NCI-H187 (cell line): Measurements from ENCODE around the gene CEBPA.

ENCODE experiments used
- DNase-seq, 2 experiments: peaks; one replicate each; lab custom pipeline; 2025; lab: John Stamatoyannopoulos, UW

CEBPA gene

GRCh38 chr19:33302175-33302973 is at the start of gene CEBPA:
Gene CEBPA (minus strand): TSS chr19:33302534. CDS start chr19:33302414, 120 bp downstream.
- DNase-seq = peak in 1 of 2 experiments; percentile 25

- DNase-seq = no peak
Observed at GRCh38 chr19:33350538-33351309, 48.4 kb upstream of the CEBPA start.

- DNase-seq = no peak
Observed at GRCh38 chr19:33349319-33350289, 47.3 kb upstream of the CEBPA start.

- DNase-seq = no peak
Observed at GRCh38 chr19:33348301-33349010, 46.1 kb upstream of the CEBPA start.

GRCh38 chr19:33347300-33347699 is 45.0 kb upstream of the CEBPA start:
- no peak for DNase-seq

GRCh38 chr19:33346665-33347064 is 44.3 kb upstream of the CEBPA start:
- no peak for DNase-seq

GRCh38 chr19:33345163-33345562 is 42.8 kb upstream of the CEBPA start:
- DNase-seq = no peak

- no peak for DNase-seq
Observed at GRCh38 chr19:33344573-33344925, 42.2 kb upstream of the CEBPA start.

GRCh38 chr19:33343859-33344572 is 41.7 kb upstream of the CEBPA start:
- no peak for DNase-seq

GRCh38 chr19:33343301-33343700 is 41.0 kb upstream of the CEBPA start:
- no peak for DNase-seq

GRCh38 chr19:33340991-33341390 is 38.7 kb upstream of the CEBPA start:
- no peak for DNase-seq

GRCh38 chr19:33339016-33339984 is 37.0 kb upstream of the CEBPA start:
- no peak for DNase-seq

GRCh38 chr19:33335446-33335845 is 33.1 kb upstream of the CEBPA start:
- DNase-seq = no peak

GRCh38 chr19:33334271-33334670 is 31.9 kb upstream of the CEBPA start:
- no peak for DNase-seq

GRCh38 chr19:33333642-33334041 is 31.3 kb upstream of the CEBPA start:
- no peak for DNase-seq

- DNase-seq = no peak
Observed at GRCh38 chr19:33333151-33333550, 30.8 kb upstream of the CEBPA start.

GRCh38 chr19:33332248-33332647 is 29.9 kb upstream of the CEBPA start:
- no peak for DNase-seq

- DNase-seq = no peak
Observed at GRCh38 chr19:33329736-33330135, 27.4 kb upstream of the CEBPA start.

- no peak for DNase-seq
Observed at GRCh38 chr19:33329060-33329459, 26.7 kb upstream of the CEBPA start.

GRCh38 chr19:33325920-33326319 is 23.6 kb upstream of the CEBPA start:
- no peak for DNase-seq
